AG09309 (cell line): ENCODE measurements around the gene KANK4.

Source experiments
- DNase-seq: peaks from one replicate; pipeline ENCODE4 v3.0.0-alpha.2; 2010; ENCODE audit warnings: low read depth
- H3K4me3 ChIP-seq: 2 replicates; pipeline ENCODE4 v1.5.1; 2011; ENCODE audit warnings: mild to moderate bottlenecking, low read depth, low read length, moderate library complexity; ENCODE audit not compliant: control insufficient read depth
- CTCF ChIP-seq: IDR thresholded peaks from 2 replicates; pipeline ENCODE4 v1.5.1; 2011; ENCODE audit warnings: mild to moderate bottlenecking, low read depth, low read length, inconsistent platforms; ENCODE audit not compliant: insufficient read depth, control insufficient read depth; ENCODE audit errors: missing control alignments

The KANK4 gene

GRCh38 chr1:62280960-62281465, 38.2 kb downstream of the KANK4 start:
- no peak for TF ChIP-seq CTCF
- DNase-seq, result no peak
- H3K4me3 ChIP-seq, result no peak overlapping the region

- DNase-seq, result no peak
- no peak overlapping the region for H3K4me3 ChIP-seq
- TF ChIP-seq CTCF, result no peak
Measured at GRCh38 chr1:62280150-62280549, 39.1 kb downstream of the KANK4 start.

GRCh38 chr1:62276791-62277190, 42.4 kb downstream of the KANK4 start:
- no peak overlapping the region for H3K4me3 ChIP-seq
- no peak for DNase-seq
- no peak for TF ChIP-seq CTCF

- TF ChIP-seq CTCF, result no peak
- H3K4me3 ChIP-seq, result no peak overlapping the region
- DNase-seq, result no peak
Measured at GRCh38 chr1:62274496-62275485, 44.4 kb downstream of the KANK4 start.

GRCh38 chr1:62273953-62274352, 45.3 kb downstream of the KANK4 start:
- DNase-seq, result no peak
- TF ChIP-seq CTCF, result no peak
- H3K4me3 ChIP-seq, result no peak overlapping the region

- DNase-seq, result no peak
- TF ChIP-seq CTCF, result no peak
- no peak overlapping the region for H3K4me3 ChIP-seq
Measured at GRCh38 chr1:62271948-62272728, 47.1 kb downstream of the KANK4 start.
